Loucy (cell line): ENCODE results near the gene CACNA2D3.

Experiments used
- EZH2phosphoT487 ChIP-seq: fragments of 200-600 bp; IDR thresholded peaks from 2 replicates; pipeline ENCODE4 v1.6.1; 2018; ENCODE audit warnings: antibody characterized with exemption, mild to moderate bottlenecking, moderate library complexity, borderline replicate concordance
- TF ChIP-seq, protein P1 (sequence below): fragments of 200-600 bp; sonication (generic); conservative IDR thresholded peaks from 2 replicates; pipeline ENCODE4 v1.5.1; 2014; ENCODE audit warnings: mild to moderate bottlenecking, antibody characterized with exemption, low read length

- TF ChIP-seq, protein P1, sequence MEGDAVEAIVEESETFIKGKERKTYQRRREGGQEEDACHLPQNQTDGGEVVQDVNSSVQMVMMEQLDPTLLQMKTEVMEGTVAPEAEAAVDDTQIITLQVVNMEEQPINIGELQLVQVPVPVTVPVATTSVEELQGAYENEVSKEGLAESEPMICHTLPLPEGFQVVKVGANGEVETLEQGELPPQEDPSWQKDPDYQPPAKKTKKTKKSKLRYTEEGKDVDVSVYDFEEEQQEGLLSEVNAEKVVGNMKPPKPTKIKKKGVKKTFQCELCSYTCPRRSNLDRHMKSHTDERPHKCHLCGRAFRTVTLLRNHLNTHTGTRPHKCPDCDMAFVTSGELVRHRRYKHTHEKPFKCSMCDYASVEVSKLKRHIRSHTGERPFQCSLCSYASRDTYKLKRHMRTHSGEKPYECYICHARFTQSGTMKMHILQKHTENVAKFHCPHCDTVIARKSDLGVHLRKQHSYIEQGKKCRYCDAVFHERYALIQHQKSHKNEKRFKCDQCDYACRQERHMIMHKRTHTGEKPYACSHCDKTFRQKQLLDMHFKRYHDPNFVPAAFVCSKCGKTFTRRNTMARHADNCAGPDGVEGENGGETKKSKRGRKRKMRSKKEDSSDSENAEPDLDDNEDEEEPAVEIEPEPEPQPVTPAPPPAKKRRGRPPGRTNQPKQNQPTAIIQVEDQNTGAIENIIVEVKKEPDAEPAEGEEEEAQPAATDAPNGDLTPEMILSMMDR = no peak
- TF ChIP-seq EZH2phosphoT487 = no peak
These were observed 584.4 kb downstream of the CACNA2D3 start for GRCh38 chr3:54706738-54707137.
